ENCODE measurements around the gene SNX25. TPM values are rescaled to one million over a fixed set of nuclear protein-coding genes. Genes with fewer than 3 reads are reported as not detected.

Gene SNX25
- total and polyA plus RNA-seq, 2 donors (not counting 1 experiment from before 2014, with no cell fraction given), result 12.0 to 77.6 TPM

DNA sequence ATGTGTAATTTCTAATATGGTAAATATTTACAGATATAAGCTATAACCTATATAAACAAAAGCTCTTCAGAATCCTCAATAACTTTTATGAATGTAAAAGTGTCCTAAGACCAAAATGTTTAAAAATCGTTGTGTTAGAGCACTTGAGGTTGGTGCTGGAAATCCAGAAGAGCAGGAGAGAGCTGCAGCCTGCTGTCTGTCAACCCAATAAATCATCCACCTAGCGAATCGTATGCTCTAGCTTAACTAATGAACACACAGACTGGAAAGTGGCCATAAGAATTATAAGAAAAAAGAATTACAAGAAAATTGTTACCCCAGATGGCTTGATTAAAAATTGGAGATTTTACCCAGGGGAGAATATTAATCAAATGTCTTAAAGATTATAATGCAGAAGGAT lies 22.6 kb upstream of the SNX25 start:
- POLR2A ChIA-PET, result no interaction called here
- Histone ChIP-seq H3K9ac (ENCODE audit: low read length) (no peak overlapping the region), H3K27me3 (replicated peaks in 1 of 4; ENCODE audit: control extremely low read depth in 1 of 4, control insufficient read depth in 3 of 4, insufficient read depth in 4 of 4, low read length in 3 of 4) (no peaks in the 10 kb centered on the region), H3K36me3 (replicated peaks in 1 of 2; ENCODE audit: control extremely low read depth in 1 of 2, control insufficient read depth in 1 of 2, extremely low read depth in 1 of 2, insufficient read depth in 2 of 2, low read length in 1 of 2) (peaks cover 3 to 24% of the 10 kb centered on the region in 2 experiments), H3K4me3 (ENCODE audit: control extremely low read depth in 1 of 5, extremely low read depth in 1 of 5, insufficient read depth in 1 of 5, low read depth in 2 of 5, low read length in 4 of 5) (no peak overlapping the region), H3K9me3 (ENCODE audit: control extremely low read depth in 1 of 3, control insufficient read depth in 2 of 3, insufficient read depth in 1 of 3, low read length in 2 of 3) (no peaks in the 10 kb centered on the region), H4K20me1 (ENCODE audit: control insufficient read depth, insufficient read depth, low read length, poor library complexity, severe bottlenecking) (peaks cover 20% of the 10 kb centered on the region), H3K4me2 (replicated peaks; ENCODE audit: low read depth, low read length, poor library complexity, severe bottlenecking) (no peak overlapping the region), H3K4me1 (ENCODE audit: control insufficient read depth in 2 of 2, insufficient read depth in 2 of 2, low read length in 2 of 2) (peaks cover 2% of the 10 kb centered on the region in 2 donors), H3K27ac (ENCODE audit: low read length in 2 of 2) (no peak overlapping the region), H3K79me2 (ENCODE audit: control insufficient read depth, insufficient read depth, low read length) (peaks cover 67% of the 10 kb centered on the region), H2AFZ (ENCODE audit: insufficient read depth, low read depth, low read length, poor library complexity, severe bottlenecking) (no peak overlapping the region)
- ATAC-seq (ENCODE audit: low read depth), result no peak
- no peak overlapping the region for H3K27ac Mint-ChIP-seq
- intact Hi-C loops (cut with micrococcal nuclease), result no loop called here
- TF ChIP-seq EZH2 (IDR thresholded peaks at IDR 0.05; ENCODE audit: borderline replicate concordance, insufficient read depth, low read depth, low read length, poor library complexity, severe bottlenecking), result no peak
- TF ChIP-seq, protein P1, sequence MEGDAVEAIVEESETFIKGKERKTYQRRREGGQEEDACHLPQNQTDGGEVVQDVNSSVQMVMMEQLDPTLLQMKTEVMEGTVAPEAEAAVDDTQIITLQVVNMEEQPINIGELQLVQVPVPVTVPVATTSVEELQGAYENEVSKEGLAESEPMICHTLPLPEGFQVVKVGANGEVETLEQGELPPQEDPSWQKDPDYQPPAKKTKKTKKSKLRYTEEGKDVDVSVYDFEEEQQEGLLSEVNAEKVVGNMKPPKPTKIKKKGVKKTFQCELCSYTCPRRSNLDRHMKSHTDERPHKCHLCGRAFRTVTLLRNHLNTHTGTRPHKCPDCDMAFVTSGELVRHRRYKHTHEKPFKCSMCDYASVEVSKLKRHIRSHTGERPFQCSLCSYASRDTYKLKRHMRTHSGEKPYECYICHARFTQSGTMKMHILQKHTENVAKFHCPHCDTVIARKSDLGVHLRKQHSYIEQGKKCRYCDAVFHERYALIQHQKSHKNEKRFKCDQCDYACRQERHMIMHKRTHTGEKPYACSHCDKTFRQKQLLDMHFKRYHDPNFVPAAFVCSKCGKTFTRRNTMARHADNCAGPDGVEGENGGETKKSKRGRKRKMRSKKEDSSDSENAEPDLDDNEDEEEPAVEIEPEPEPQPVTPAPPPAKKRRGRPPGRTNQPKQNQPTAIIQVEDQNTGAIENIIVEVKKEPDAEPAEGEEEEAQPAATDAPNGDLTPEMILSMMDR (IDR thresholded peaks at IDR 0.05), result no peak
- DNase-seq, result no peak
- H3K9me3 Mint-ChIP-seq (ENCODE audit: insufficient read depth), result no peaks in the 10 kb centered on the region
- H3K4me1 Mint-ChIP-seq, result peaks cover 15% of the 10 kb centered on the region
- no peak overlapping the region for H3K4me3 Mint-ChIP-seq
- whole genome bisulfite sequencing (ENCODE audit: insufficient coverage), result no CpG with 5 or more reads among the region's 3 CpGs
- CTCF ChIA-PET, result interaction anchor here (1.3 to 6.0 kb wide), 4 partner anchors 10 to 146 kb away, joined by 3 to 69 read pairs (median 6); no protein-coding TSS in a partner anchor
- H3K27me3 Mint-ChIP-seq, result no peaks in the 10 kb centered on the region

DNA sequence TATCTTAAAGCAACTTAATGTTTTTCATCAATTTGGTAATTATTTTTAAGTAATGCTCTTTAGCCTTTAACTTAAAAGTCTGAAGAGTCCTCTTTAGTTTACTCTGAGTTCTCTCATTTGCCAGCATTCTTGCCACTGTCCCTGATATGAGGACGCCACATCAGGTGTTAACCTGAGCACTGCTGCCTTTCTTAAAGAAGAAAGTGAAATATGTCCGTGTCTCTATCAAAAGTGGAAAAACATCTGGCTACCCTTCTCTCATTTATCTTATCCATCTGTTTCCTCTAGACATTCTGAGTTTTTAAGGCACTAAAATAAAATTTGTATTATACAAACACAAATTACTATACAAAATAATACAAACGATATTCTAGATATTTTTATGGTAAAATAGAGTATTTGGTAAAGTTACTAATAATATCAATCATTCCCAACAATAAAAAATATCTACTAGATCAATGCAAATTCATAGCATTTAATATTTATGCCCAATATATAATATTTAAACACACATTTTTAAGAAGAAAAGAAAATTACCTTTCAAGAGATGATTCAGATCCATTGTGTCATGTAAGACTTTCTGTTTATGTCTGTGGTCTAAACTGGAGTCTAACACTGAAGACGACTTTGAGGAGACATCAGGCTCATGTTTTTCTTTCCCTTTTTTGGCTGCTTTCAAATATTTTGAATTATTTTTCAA lies 19.6 kb upstream of the SNX25 start:
- Mint-ChIP-seq H3K9me3 (ENCODE audit: insufficient read depth) (no peaks in the 10 kb centered on the region), H3K4me1 (peaks cover 22% of the 10 kb centered on the region), H3K27me3 (no peaks in the 10 kb centered on the region), H3K27ac (no peak overlapping the region), H3K4me3 (no peak overlapping the region)
- DNase-seq (no peak), ATAC-seq (ENCODE audit: low read depth) (no peak)
- intact Hi-C loops (cut with micrococcal nuclease), result no loop called here
- H3K4me2 ChIP-seq (replicated peaks; ENCODE audit: low read depth, low read length, poor library complexity, severe bottlenecking), result no peak overlapping the region
- ChIA-PET CTCF (no interaction called here), POLR2A (no interaction called here)
- no peaks in the 10 kb centered on the region for H3K27me3 ChIP-seq (replicated peaks in 1 of 4; ENCODE audit: control extremely low read depth in 1 of 4, control insufficient read depth in 3 of 4, insufficient read depth in 4 of 4, low read length in 3 of 4)
- peaks cover 2 to 24% of the 10 kb centered on the region in 2 experiments for H3K36me3 ChIP-seq (replicated peaks in 1 of 2; ENCODE audit: control extremely low read depth in 1 of 2, control insufficient read depth in 1 of 2, extremely low read depth in 1 of 2, insufficient read depth in 2 of 2, low read length in 1 of 2)
- peaks cover 0 to 6% (median 0%) of the 10 kb centered on the region in 3 donors for H3K9me3 ChIP-seq (ENCODE audit: control extremely low read depth in 1 of 3, control insufficient read depth in 2 of 3, insufficient read depth in 1 of 3, low read length in 2 of 3)
- H2AFZ ChIP-seq (ENCODE audit: insufficient read depth, low read depth, low read length, poor library complexity, severe bottlenecking), result no peak overlapping the region
- TF ChIP-seq, protein P1 (IDR thresholded peaks at IDR 0.05), result no peak
- TF ChIP-seq EZH2 (IDR thresholded peaks at IDR 0.05; ENCODE audit: borderline replicate concordance, insufficient read depth, low read depth, low read length, poor library complexity, severe bottlenecking), result no peak
- no peak overlapping the region for H3K9ac ChIP-seq (ENCODE audit: low read length)
- peaks cover 14% of the 10 kb centered on the region for H4K20me1 ChIP-seq (ENCODE audit: control insufficient read depth, insufficient read depth, low read length, poor library complexity, severe bottlenecking)
- H3K4me3 ChIP-seq (ENCODE audit: control extremely low read depth in 1 of 5, extremely low read depth in 1 of 5, insufficient read depth in 1 of 5, low read depth in 2 of 5, low read length in 4 of 5), result no peak overlapping the region
- peaks cover 67% of the 10 kb centered on the region for H3K79me2 ChIP-seq (ENCODE audit: control insufficient read depth, insufficient read depth, low read length)
- WGBS (ENCODE audit: insufficient coverage), result no CpG with 5 or more reads among the region's 4 CpGs
- H3K4me1 ChIP-seq (ENCODE audit: control insufficient read depth in 2 of 2, insufficient read depth in 2 of 2, low read length in 2 of 2), result peaks cover 7 to 8% of the 10 kb centered on the region in 2 donors
- no peak overlapping the region for H3K27ac ChIP-seq (ENCODE audit: low read length in 2 of 2)

Measured in B cell (primary cell).